GM21515 (cell line): ENCODE measurements around the gene GNL3.

Source experiments
- ATAC-seq: cut with Tn5 transposase; IDR thresholded peaks from one replicate; pipeline ENCODE4 v1.9.1; 2021; ENCODE audit not compliant: unreplicated experiment

GNL3 gene

DNA sequence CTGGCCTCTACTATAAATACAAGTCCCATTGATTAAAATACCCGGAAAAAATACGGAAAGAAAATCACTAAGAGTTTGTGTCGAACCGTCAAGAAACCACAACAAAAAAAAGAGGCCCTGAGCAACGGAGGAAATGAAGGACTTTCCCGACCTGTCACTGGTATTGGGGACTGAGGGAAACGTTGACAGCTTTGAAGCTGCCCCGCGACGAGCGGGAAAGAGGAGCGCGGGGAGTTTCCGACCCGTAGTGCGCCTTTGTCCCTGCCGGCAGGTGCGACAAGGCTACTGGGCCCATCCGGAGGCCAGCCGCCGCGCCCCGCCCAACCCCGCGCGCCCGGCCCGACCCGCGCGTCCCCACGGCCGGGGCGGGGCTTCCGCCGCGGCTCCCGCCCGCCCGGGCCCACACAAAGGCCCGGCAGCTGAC, 535 bp upstream of the GNL3 start:
- ATAC-seq, result peak; percentile 63

DNA sequence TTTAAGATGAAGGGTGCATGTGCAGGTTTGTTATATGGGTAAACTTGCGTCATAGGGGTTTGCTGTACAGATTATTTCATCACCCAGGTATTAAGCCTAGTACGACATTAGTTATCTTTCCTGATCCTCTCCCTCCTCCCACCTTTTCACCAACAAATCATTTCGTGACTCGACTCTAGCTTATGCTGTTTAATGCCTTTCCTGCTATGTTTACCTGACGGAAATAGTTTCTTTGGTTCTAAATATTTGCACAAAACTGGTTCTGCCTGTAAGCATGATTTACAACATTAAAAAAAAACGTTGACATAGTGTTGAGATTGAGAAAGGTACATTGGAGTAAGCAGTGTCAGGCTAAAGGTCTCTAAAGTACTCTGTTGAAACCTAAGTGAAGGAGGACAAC, 2.4 kb downstream of the GNL3 start:
- no peak for ATAC-seq

DNA sequence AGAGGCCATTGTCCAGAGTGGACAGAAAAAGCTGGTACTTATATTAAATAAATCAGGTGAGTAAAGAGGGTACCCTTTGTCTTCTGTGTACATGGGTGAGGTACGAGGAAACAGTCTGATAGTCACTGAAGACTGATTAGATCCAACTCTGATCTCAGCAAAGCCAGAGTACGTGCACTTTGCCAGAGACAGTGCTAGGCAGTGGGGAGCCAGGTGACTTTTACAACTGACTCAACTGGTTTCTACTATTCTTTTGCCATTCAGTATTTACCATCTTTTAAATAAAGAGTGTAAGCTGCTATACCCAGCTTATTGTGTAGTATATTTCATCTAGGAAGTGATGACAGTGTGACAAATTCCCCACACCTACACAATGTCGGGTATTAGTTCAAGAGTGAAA, 3.3 kb downstream of the GNL3 start:
- no peak for ATAC-seq

- no peak for ATAC-seq
Measured at GRCh38 chr3:52690560-52690959, 4.7 kb downstream of the GNL3 start.

DNA sequence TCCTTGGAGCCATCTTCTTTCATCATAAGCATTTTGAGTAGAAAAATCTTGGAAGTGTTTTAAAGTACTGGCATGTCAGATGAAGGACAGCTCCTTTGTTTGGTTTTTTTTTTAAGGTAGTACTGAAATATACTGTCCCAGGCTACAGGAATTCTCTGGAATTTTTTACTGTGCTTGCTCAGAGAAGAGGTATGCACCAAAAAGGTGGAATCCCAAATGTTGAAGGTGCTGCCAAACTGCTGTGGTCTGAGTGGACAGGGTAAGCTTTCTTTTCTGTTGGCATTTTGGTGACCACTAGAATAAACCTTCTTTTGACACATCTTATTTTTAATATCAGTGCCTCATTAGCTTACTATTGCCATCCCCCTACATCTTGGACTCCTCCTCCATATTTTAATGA, 7.2 kb downstream of the GNL3 start:
- no peak for ATAC-seq

- no peak for ATAC-seq
Measured at GRCh38 chr3:52694528-52695189, 8.8 kb downstream of the GNL3 start.

GRCh38 chr3:52695798-52696671, 10.2 kb downstream of the GNL3 start:
- no peak for ATAC-seq

DNA sequence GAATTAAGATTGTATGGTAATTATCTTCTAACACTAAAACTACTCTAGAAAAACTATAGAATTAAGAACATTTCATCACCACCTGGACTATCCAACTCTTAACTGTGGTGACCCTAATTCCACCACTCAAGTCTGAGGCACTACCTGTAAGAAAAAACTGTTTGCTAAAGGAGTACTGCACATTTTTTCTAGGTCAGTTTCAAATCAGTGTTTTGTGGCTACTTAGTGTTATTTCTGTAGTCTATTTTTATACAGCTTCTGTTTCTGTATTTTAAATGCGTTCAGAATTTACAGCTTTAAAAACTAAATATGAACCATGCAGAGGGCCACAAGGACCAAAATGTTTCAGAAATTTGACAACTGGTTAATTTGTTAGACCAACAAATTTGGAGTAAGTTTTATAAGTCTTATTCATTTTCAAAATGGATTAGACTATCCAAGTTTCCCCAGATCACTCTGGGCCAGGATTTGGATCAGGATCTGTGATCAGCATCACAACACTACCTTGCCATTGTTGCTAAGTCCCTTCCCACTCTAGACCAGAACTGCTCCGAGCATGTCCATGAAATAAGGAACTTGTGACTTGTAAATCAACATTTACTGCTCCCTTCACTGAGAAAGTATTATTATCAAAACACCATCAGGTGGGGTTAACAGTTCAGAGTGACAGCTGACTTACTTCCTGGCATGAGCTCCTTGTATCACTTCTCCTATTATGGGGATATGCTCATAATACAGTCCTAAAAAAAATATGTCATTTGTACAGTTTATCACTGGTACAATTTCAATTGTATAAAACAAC, 11.2 kb downstream of the GNL3 start:
- ATAC-seq, result no peak

- no peak for ATAC-seq
Measured at GRCh38 chr3:52697632-52697965, 11.8 kb downstream of the GNL3 start.

GRCh38 chr3:52703341-52703740, 17.5 kb downstream of the GNL3 start:
- no peak for ATAC-seq

GRCh38 chr3:52704611-52705437, 19.0 kb downstream of the GNL3 start:
- no peak for ATAC-seq

DNA sequence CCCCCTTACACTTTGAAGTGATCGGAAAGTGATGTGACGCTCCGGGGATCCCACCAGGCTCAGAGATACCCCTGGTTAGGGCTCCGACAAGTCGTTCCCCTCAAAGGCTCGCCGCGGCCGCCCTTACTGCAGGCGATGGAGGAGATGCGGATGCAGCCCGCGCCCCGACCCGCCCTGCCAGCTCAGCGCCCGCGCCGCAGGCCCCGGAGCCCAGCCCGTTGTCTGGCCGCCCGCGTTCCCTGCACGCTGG, 19.5 kb downstream of the GNL3 start:
- ATAC-seq, result no peak

DNA sequence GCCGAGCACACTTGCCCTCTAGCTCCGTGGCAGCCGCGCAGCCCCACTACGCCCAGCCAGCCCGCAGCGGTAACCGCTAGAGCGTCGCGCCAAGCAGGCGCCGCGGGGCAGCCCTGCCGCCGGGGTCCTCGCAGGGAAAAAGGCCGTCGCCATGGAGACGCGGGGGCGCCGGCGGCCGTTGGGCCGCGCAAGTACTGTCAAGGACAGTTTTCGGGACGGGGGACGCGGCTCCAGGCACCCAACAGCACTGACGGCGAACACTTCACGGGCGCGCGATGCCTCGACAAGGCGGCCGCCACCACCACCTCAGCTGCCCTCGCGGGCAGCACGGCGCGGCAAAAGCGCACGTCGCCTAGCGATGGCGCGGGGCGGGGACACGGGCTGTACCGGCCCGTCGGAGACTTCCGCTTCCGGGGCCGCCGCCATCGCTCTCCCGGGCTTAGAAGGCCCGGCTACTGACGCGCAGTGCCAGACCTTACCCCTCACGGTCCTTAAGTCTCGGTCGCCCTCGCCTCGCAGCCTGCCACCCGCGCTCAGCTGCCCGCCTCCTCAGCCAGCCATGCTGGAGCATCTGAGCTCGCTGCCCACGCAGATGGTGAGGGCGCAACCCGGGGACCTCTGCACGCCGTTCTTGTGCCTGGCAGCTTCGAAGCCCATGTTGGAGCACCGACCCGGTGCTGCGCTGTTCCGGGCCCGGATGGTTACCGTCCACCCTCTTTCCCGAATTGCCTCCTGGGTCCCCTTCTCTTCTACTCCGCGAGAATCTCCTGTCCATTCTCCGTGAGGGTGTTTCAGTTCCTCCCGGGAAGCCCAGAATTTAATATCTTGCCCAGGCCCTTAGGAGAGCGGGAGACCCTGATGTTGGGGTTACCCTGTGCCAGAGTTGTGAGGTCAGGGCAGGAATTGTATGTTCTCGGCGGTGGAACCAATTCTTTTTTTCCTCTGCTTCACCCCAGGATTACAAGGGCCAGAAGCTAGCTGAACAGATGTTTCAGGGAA, 20.2 kb downstream of the GNL3 start, which contains the start of the genes GLT8D1 and SPCS1:
Gene GLT8D1, minus strand, starts transcription at position 104 of the 999 bp plus-strand sequence. CDS start 5,331 bp downstream, outside the sequence.
Gene SPCS1, plus strand, starts transcription at position 419 of the 999 bp plus-strand sequence. Its CDS starts 141 bp downstream, at position 560.
- peak; percentile 72 for ATAC-seq

DNA sequence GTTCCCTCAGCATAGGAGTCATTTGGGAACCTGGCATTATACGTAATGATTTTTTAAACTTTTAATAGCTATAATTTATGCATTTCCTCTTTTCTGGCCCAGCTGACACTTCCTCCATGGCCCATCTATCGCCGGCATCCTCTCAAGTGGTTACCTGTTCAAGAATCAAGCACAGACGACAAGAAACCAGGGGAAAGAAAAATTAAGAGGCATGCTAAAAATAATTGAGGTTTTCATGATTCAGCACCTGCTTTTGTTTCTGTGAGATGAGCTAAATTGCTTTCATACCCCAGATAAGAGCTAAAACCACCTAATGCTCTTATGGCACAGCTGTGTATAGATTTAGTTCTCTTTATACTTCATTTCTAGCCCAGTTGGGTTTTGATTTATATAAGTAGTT, 21.8 kb downstream of the GNL3 start:
- no peak for ATAC-seq

DNA sequence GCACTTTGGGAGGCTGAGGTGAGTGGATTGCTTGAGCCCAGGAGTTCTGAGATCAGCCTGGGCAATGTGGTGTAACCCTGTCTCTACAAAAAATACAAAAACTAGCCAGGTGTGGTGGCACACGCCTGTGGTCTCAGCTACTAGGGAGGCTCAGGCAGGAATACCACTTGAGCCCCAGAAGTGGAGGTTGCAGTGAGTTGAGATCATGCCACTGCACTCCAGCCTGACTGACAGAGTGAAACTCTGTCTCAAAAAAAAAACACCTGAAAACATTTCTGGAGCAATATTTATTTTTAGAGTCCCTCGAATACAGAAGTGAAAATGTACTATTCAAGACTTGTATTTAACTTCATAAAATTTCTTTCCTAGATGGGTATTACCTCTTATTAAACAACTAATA, 24.7 kb downstream of the GNL3 start:
- no peak for ATAC-seq

- no peak for ATAC-seq
Measured at GRCh38 chr3:52712291-52713212, 26.7 kb downstream of the GNL3 start.

DNA sequence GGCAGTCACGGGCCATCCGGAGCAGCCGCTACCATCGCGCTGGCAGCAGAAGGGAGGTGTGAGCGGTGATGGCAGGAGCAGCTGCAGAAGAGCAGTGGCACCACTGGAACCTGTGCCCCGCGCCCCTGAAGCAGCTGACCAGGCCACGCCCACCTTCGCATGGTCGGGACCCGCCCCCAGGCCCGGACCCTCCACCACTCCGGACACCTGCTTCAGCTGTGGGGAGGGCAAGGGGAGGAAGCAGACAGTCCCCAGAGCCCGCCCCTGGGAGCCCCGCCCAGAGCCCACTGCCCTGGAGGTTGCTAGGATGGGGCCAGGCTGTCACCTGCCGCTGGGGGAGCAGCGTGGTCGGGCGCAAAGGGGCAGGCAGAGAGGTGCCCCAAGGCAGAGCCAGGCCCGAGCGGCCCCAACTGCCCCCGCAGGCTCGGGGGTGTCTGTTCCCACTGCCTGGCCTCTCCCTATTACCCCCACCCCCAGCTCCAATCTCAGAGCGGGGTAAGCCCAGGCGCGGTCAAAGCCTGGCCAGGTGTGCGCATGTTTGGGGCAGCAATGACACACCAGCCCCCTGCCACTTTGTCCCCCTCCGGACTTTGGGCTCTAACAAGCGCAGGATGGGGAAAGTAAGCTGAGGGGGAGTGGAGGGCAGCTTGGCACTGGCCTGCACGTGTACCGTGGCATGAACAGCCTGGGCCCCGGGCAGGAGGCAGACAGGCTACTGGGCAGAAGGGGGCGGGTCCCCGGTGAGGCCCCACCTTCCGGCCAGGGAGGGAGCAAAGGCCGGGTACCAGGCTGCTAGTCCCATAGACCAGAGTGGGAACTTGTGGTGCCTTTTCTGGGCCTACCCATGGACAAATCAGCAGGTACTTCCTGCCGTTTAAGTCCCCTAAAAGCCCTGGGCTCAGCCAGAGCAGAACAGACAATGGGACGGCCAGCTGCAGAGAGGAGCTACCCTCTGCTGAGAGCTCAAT, 28.8 kb downstream of the GNL3 start:
- ATAC-seq, result no peak
